Dermis blood vessel endothelial cell (primary cell): ENCODE data around the gene NXPH3. TPM values are rescaled to one million over a fixed set of nuclear protein-coding genes. Genes with fewer than 3 reads are reported as not detected.
"Not testable (repeated sequence)": the region's sequence is repeated elsewhere in the genome, so short reads cannot be mapped to it uniquely, and the experiment has no call there.

Source experiments
- DNase-seq: peaks from one replicate; pipeline ENCODE4 v3.0.0; 2010
- total RNA-seq: library from RNA; depleted of rRNA; stranded (reverse); fragments of >200 nt; gene quantifications from 2 replicates; pipeline ENCODE4 v1.2.3, GENCODE V29; 2014

Gene NXPH3
- total RNA-seq, 1 donor from 2014 or later, result 3.9 TPM

DNA sequence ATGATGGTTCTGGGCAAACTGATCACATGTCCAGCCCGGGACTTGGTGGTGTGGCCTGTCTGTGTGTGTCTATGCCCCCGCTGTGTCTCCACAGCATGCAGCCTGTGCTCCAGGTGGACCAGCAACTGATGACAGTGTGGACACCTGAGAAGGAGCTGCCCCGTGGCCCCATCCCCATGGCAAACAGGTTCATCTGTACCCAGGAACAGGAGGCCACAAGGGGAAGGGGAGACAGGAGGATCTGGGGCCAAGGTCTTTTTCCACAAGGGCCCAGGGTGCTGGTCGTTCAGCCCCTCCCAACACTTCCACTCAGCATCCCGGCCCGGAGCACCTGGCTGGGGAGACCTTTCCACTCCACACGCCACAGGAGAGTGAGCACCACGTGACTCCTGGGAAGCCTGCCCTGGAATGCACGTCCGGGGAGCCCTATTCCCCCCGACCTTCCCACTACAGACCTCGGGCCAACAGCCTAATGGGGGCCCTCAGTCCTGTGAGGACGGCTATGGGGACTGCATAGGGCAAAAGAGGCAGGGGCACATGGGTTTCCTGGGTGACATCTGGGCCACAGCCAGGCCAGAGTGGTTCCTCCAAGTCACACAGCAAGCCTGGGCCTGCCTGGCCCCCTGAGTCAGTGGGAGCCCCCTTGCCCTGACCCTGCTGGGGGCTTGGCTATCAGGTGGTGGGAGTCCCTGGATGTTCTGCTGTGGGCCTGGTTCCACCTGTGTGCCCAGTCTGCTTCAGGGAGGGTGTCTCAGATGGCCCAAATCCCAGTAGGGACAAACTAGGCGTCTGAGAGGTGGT lies 20.8 kb upstream of the NXPH3 start:
- no peak for DNase-seq

DNA sequence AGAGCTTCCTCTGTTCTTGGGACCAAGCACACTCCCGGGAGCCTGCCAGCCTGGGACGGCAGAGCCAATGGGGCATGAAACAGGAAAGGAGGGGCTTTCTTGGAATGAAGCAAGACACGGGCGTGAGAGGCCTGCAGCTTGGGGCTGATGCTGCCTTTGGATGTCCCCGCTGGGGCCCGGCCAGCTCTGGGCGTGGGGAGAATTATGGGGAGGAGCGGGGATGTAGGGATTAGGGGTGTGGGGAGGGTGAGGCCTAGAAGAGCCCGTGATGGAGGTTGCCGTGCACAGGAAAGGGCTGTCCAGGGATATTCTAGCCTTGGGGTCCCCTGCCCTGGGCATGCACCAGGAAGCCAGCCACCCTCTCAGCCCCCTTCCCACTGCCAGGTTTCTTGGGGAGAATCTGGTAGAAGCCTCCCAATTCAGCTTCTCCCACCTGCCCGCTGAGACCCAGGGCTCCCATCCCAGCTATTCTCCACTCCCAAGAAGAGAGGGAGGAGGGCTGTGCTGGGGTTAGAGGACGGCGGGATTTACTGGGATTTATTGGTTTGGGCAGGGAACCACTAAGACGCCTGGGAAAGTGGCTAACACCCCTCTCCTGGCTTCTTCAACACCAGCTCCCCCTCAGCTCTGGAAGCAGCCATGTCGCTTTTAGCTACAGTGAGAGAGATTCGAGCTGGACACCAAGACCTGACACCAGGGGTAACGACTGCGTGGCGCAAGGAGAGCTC lies 20.0 kb upstream of the NXPH3 start:
- no peak for DNase-seq

DNA sequence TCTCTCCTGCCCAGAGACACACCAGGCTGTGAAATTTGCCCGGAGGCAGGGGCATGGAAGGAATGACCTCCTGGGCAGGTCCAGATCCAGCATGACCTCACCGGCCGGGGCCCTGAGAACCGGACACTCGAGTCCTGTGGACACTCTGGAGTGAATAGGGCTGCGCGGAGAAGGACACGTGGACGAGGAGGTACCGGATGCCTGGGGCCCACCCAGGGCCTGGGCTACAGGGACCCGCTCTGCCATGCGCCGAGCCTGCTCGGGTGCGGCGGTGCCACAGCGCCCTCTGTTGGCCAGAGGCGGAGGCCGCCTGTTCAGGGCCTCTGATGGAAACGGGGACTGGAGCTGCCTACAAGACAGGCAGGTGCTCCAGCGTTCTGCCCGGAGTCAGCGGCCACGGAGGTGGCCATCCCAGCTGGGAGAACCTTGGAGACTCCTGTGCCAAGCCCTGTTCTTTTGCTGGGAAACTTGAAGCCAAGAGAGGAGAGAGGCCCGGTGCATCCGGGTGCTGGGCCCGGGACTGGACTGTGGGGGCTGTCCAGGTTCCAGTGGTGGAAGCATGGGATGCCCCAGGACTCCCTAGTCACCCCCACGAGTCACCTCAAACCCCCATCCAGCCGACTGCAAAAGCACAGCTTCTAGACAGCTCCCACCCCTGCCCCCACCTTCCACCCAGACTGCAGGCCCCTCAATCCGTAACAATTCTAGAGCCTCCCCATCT lies 19.3 kb upstream of the NXPH3 start:
- peak; percentile 82 for DNase-seq

DNA sequence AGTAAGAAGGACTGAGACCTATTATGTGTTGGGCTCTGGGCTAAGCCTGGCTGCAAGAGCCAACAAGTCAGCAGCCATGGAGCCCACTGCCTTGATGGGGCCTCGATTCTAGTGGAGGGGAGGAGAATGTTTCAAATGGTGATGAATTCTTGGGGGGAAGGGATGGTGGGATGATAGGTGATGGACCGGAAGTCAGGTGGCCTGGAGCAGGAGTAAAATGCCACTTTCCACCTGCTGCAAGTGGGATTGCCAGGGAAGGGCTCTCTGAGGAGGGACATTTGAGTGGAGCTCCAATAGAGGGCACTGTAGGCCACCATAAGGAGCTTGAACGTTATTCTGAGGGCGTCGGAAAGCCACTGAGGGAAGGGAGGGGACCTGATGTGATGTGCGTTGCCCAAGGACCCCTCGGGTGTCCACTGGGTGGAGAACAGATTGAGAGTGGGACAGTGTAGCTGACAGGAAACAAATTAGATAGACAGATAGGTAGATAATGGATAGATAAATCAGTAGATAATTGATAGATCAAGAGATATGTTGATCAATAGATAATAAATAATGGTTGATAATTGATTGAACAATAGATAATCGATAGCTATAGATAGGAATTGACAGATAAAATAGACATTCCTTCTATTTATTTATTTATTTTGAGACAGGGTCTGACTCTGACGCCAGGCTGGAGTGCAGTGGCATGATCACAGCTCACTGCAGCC lies 18.2 kb upstream of the NXPH3 start:
- DNase-seq, result peak; percentile 81

DNA sequence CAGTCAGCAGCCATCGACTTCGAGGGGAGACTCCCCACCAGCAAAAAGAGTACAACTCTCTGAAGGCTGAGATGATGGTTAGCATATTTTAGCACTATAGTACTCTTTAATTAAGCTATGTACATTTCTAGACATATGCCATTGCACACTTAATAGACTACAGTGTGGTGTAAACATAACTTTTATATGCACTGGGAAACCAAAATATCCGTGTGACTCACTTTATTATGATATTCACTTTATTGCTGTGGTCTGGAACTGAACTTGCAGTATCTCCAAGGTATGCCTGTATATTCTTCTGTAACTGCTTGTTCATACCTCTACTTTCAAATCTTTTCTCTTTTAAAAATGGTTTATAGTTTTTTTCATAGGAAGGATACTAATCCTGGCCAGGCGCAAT lies 11.0 kb upstream of the NXPH3 start:
- DNase-seq, result no peak

DNA sequence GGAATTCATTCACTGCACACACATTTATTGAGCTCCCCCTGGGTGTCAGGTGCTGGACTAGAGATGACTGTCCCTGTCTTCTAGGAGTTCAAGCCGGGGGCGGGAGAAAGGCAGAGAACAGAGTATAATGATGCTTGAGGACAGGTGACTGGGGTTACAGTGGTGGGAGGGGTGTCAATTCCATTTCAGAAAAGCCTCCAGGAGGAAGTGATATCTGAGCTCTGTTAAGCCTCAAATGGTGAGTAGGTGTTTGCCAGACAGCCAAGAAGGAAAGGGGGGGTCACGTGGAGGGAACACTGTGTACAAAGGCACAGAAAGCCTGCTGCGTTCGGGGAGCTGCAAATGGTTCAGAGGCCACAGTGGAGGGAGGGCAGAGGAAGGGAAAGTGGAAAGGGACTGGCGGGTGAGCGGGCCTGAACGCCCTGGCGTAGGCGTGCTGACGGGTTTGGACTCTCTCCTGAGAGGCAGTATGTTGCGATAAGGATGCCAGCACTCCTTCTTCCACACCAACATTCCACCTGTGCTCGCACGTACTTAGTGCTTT lies 9.7 kb upstream of the NXPH3 start:
- peak; percentile 48 for DNase-seq

DNA sequence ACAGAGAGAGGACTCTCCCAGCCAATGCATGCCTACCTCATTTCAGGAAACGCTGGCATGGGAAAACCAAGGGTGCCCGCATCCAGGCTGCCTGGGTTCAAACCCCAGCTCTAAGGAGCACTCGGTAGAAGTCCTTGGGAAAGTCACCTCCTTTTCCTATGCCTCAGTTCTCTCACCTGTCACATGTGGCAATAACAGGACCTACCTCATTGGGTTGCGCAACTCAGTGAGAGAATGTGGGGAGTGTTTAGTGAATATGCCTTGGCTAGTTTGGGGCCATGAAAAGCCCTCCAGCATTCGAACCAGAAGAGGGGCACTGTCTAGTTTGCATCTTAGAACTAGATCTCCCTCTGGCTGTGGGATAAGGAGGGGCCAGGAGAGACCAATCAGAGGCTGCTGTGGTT lies 9.0 kb upstream of the NXPH3 start:
- no peak for DNase-seq

DNA sequence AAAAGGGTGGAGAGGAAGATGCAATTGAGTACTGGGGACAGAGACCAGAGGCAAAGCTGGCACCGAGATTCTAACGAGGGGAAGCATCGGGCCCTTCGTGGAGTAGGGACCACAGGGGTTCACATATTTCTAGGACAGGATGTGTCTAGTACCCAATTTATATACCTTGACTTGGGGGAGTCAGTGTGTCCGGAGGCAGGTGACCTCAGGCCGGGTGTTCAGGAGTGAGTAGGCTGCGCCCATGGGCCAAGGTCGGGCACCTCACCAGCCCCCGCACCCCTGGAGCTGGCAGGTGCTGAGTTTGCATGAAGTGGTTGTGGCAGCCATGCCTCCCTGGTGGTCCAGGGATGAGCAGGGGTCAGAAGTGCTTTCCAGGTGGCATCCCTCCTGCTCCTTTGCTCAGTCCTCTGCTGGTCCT lies 8.6 kb upstream of the NXPH3 start:
- DNase-seq, result no peak

DNA sequence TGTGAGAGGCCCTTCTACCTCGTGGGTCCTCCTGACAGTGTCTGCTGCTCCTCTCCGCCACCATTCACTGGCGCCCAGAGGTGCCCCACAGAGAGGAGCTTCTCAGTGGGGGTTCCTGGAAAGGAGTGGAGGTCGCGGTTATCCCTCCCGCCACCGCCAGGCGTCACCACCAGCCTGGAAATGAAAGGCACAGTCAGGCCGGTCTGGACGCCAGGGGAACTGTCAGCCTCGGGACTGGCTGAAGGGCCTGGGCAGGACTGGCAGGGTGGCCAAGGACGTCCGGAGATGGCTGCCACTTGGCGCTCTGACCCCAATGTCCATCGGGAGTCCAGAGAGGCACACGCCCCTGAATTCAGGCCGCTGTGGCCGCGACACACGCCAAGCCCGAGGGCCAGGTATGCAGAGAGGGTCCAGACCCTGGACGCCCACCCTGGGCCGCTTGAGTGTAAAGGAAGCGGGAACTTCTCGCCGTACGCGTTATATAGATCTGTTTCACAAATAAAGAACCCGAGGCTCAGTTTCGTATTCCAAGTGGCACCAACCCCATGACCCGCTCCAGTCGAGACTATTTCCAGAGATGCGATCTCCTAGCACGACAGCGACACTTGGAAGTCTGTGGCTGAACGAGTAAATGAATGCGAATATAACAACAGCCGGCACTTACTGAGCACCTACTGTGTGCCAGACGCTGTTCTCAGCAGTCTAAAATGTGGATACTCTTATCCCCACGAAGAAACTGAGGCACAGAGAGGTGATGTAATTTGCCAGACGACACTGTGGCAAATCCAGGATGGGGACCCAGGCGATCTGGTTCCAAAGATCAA lies 7.6 kb upstream of the NXPH3 start:
- DNase-seq, result peak; percentile 91

DNA sequence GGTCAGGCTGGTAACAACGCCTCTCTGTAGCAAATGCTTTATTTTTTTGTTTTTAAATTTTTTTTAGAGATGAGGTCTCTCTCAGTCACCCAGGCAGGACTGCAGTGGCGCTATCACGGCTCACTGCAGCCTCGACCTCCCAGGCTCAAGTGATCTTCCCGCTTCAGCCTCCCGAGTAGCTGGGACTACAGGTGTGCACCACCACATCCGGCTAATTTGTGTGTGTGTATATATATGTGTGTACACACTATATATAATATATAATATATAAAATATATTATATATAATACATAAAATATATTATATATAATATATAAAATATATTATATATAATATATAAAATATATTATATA lies 7.0 kb upstream of the NXPH3 start:
- DNase-seq, result not testable (repeated sequence)

DNA sequence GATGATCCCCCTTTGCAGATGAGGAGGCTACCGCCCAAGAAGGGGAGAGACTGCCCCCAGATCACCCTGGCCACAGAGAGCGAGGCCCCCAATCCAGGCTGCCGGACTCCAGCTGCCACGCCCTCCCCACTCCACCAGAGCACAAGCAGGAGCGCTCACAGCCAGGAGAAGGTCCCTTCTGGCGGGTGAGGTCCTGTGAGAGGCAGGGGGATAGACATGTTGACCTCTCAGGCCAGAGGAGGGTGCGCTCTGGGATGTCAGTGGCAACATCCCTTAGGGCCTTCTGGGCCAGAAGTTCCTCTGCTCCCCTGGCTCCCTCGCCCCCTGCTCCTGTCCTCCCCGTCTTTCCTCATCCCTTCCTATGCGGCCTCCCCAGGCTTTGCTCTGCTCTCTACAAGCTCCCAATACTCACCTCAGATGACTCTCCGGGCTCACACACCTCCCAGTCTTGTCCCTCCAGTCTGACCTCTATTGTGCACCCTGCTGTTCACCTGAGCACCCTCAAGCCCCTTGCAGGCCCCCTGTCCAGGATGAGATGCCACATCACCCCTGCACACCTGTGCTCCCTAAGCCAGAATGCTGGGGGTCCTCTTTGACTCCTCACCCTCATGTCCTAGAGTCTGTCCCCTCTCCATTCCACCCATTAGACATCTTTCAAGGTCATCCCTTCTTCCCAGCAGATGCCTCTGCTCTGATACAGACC lies 5.0 kb upstream of the NXPH3 start:
- no peak for DNase-seq

DNA sequence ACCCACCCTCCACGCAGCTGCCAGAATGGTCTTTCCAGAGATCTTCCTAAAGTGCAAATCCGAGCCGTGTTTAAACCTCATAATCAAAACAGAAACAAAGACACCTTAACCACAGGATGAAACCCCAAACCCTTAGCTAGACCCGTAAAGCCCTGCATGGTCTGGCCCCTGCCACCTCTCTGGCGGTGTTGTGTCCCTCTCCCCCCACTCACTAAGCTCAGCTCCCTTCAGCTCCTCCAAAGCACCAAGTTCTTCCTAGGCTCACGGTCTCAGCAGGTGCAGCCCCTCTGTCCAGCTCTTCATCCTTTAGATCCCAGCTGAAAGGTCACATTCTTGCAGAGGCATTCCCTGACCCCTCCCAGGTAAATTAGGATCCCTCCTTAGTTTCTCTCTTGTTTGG lies 4.4 kb upstream of the NXPH3 start:
- DNase-seq, result no peak

DNA sequence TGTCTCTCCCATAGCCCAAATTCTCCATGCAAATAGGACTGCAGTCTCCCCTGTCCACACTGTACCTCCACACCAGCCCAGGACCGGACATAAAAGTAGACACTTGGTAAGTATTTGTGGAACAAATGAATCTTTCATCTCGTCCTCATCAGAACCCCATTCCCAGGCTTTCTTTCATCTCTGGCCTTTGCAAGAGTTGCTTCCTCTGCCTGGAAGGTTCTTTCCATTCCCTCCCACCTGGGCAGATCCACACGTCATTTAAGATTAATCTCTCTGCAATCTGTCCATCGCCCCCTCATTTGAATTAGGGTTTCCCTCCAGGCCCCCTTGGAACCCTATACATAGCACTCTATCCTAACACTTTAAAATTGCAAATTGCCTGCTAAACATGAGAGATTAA lies 3.9 kb upstream of the NXPH3 start:
- no peak for DNase-seq

DNA sequence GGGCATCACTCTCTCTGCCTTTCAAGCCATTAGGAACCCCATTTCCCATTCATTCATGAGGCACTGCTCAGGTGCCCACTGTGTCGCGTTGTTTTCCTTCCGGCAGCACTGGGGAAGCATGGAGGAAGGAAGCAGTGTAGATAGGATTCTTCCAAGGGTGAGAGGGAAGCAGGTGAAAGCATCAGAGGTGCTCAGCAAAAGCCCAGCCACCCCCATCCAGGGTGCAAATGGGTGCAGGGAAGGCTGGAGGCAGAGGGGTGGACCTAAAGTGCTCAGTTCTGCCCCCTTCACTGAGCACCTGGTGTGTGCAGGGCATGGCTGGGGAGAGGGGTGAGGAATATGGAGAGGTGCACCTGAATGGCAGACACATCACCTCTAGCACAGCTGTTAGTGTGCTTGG lies 3.4 kb upstream of the NXPH3 start:
- no peak for DNase-seq

DNA sequence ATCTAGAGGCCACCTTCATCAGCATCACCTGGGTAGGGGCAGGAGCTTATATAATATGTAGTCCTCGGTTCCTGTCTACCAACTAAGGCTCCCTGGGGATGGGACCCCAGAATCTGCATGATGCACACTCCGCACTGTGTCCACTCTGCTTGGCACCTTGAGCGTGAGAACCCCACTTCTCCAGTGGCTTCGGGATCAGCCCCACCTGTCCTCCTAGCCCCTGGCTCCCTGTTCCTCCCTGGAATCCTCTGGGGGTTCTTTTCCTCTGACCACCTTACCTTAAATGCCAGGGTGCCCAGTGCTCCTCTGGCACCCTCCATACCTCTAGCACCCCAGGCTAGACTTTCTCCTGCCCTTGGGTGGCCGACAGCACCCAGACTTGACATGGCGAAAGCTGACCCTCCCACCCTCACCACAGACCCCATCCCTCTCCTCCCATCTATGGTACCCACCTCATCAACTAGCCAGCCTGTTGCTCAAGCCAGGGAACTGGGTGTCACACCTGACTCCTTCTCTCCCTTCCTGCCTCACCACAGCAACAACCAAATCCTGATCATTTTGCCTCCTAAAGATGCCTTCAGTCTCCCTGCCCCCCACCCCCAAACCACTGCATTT lies 2.8 kb upstream of the NXPH3 start:
- no peak for DNase-seq

DNA sequence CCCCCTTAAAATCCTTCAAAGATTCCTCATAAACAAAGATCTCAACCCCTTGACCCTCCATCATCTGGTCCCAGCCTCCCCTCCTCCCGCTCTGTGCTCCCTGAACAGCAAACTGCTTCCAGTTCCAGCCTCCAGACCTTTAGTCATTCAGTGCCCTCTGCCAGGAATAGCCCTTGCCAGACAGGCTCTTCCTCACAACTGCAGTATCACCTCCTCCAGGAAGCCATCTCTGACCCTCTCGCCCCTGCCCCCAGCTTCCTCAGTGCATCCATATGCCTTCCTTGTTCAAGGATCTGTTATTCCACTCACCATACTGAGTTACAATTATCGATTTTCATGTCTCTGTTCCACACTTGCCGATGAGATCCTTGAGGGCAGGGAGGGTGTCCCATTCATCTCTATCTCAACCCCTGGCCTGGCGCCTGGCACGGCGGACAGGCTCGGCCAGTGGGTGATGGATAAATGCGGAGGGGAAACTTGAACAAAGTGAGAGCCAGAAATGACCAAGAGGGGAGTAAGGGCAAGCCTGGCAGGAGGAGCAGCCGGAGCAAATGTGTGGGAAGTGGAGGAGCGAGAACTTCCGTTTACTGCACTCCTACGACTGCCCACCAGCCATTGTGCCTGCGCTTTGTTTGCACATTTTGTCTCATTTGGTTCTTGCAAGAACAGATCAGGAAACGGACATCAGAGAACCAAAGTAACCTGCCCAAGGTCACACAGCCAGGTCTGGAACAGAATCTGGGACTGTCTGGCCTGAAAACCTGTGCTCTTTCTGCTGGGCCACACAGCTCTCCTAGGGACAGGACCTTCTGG lies 2.0 kb upstream of the NXPH3 start:
- DNase-seq, result peak; percentile 32

DNA sequence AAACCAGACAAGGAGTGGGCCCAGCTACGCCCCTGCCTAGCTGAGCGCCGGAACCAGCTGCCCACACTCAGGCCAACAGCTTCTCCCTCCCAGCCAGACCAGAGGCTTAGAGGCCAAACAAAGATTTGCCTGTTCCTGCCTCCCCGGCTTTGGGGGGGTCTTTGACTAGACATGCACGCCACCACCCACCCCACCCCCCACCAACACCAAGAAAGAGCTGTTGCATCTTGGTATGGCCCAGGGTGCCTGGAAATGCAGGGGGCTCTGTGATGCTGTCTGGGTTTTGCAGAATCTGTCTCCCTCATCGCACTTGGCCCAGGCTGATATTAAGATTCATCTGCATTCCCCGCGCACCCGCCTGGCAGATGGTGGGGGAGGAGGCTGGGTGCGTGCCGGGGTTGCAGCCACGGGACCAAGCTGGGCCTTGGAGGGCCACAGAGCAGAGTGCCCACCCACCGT lies 1.3 kb upstream of the NXPH3 start:
- no peak for DNase-seq

DNA sequence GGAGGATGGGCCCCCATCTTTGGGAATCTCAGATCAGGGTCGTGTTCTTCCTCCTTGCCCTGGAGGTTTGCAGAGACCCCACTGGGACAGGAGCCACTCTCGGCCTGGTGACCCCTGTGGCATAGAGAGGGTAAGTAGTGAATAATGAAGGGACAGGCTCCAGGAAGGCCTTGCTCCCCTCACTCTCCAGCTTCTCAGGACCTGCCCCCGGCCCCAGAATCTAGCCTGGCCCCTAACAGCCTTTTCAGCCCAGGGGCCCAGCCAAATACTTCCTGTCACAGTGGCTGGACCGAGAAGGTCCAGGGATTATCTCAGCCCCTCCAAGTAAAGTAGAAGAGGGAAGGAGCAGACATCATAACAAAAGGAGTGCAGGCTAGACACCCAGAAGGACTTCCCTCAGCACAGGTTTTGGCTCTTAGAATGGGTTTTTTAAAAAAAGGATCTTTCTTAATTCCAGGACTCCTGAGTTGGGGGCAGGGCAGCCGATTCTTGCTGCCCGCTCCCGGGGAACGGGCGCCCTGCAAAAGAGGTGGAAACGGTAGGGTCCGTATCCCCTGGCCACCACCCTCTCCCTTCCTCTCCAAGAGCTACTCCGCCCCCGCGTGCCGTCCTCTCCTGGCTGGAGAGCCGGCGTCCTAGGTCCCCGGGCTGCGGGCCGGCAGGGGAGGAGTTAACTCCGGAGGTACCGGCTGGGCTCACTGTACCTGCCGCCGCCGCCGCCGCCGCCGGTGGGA lies 559 bp upstream of the NXPH3 start:
- no peak for DNase-seq
